ENCODE measurements around the gene INPP4B.

Gene INPP4B

DNA sequence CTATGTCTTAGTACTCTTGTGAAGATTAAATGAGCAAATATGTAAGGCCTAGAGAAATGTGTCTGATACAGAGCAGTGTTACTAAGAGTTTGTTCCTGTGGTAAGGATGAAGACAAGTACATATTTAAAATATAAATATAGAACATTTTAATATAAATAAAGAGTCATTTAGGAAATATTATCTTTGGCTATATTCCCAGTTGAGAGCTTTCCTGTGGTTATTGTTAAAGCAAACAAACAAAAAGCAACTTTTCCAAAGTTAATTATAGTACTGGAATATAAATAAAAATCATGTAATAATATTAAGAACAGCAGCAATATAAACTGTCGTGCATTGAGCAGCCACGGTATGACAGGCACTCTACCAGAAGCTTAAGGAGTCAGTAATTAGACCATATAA is 472.5 kb downstream of the INPP4B start:
- no peak for DNase-seq (ENCODE audit: low read depth)

DNA sequence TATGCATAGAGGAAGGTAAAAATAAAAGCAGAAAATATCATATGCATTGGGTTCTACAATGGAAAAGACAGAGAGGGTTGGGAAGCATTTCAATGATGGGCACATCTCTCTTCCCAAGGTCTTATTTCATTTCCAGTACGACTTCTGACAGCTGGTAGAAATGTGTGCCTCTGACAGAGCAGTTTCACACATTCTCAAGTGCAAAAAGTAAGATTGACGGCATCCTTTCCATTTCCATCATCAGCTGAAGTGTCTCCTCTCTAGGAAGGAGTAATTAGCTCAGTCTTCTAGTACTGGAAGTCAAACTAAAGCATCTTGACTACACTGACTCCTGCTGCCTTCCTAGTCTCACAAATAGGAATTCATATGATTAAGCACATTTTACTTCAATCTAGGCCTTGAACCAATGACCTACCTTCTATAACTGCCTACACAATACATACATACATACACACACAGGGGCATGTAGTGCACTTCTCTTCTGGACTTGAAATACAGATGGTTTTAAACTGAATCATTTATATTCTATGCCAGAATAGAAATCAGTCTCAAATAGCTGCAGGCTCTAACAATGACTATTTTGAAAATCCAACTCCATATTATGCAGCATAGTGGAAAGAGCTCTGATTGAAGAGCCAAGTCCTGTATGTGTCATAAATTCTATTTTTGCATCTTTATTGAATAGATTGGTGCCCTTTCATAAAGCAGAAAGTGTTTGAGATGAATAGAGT is 473.4 kb downstream of the INPP4B start:
- no peak for DNase-seq (ENCODE audit: low read depth)

DNA sequence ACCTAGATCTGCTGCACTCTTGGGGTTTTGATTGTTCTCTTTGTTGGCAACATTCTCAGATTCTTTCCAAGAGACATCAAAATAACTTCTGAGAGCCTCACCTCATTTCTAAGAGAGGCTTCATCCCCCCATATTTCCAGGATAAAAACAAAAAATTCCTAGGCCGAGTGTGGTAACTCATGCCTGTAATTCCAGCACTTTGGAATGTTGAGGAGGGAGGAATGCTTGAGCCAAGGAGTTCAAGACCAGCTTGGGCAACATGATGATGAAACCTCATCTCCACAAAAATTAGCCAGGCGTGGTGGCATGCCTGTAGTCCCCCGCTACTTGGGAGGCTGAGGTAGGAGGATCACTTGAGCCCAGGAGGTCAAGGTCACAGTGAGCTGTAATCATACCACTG is 477.0 kb downstream of the INPP4B start:
- no peak for DNase-seq (ENCODE audit: low read depth)

DNA sequence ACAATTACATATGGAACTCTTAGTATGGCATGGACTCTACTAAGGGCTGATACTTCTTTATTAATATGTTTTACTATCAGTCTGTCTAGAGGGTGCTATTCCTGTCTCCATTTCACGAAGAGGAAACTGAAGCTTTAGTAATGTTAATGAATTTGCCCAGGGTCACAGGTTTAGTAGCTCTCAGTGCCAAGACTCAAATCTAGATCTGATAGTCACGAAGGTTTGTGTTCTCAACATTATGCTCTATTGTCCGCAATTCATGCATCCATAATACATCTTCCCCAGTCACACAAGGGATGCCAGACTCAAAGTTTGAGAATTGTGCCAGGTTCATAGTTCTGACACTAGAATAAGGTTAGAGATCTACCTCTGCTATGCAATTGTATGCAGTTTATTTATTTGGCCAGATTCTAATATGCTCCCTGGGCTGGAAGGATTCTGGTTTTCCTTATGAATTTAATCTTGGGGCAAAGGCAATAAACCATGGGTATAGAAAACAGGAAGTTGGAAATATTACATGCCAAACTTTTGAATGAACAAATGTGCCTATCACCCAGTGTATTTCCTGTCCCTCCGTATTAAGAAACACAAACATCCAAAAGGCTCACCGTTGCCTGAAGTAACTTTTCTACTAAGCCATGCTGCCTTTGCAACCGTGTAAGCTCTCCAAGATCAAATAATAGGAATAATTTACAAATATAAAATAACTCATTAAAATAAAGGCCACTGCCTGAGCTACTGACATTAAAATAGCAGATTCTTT is 478.5 kb downstream of the INPP4B start:
- no peak for DNase-seq (ENCODE audit: low read depth)

DNA sequence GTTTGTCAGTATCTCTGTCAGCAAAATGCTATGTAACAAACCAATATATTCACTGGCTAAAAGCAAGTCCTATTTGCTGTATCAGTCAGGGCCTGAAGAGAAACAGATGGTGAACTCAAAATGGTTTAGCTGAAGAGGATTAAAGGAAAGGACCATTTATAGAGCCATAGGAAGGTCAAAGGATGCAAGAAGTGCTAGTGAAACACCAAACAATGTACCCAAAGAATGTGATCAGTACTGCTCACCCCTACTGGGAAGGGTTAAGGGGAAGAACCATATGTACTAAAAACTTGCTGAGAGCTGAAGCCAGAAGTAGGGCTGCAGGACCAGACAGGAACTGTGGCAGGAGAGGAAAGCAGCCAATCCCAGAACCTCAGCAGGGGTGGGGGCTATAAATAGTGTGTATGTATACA is 479.3 kb downstream of the INPP4B start:
- no peak for DNase-seq (ENCODE audit: low read depth)

GRCh38 chr4:142365391-142365790 is 480.7 kb downstream of the INPP4B start:
- DNase-seq (ENCODE audit: low read depth): no peak

DNA sequence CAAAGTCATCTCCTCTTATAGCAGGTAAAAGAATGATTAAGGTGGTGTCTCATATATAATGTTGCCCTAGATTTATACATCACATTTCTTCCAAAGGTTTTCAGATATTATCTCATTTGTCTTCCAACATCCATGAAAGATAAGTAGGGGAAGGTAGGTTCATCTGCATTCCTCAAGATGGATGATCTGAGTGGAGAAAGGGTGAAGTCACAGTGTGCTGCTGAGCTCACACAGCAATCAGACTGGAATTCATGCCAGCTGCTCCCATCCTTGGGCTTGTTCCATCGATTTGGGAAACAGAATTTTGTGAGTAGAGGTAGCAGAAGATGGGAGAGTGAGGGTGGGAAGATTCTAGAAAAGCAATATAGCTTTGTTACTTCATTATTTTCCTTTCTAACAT is 482.4 kb downstream of the INPP4B start:
- no peak for DNase-seq (ENCODE audit: low read depth)

DNA sequence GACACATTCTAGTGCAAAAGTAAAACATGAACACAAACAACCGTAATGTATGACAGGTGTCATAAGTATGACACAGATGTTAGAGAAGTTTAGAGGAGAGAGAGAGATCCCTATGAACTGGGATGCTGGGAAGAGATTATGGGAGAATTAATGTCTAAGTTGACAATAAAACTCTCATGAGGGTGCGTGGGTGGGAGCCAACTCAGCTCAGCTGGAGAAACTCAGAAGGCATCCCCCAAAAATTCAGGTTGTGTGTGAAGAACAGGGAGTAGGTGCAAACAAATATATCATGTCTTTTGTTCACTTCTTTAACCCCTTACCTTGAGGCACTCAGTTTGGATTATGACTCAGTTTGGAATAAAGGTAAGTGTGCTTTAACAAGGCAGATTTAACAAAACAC is 484.1 kb downstream of the INPP4B start:
- no peak for DNase-seq (ENCODE audit: low read depth)

- DNase-seq (ENCODE audit: low read depth): no peak
Observed at GRCh38 chr4:142360657-142361056, 485.4 kb downstream of the INPP4B start.

DNA sequence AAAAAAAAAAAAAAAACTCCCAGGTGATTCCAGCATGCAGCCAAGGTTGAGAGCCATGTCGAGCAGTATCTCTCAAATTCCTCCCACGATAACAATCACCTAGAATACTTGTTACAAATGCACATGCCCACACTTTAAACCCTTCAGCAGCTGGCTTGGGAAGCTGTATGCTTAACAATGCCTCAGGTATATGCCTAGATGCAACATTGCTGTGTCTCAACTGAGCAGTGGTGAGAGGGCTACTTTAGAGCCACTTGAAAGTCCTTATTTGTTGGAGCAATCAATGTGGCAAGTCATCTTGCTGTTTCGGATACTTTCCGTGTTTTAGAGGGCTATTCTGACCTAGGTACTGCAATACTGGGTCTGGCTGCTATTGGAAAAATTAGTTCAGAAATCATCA is 487.4 kb downstream of the INPP4B start:
- no peak for DNase-seq (ENCODE audit: low read depth)

DNA sequence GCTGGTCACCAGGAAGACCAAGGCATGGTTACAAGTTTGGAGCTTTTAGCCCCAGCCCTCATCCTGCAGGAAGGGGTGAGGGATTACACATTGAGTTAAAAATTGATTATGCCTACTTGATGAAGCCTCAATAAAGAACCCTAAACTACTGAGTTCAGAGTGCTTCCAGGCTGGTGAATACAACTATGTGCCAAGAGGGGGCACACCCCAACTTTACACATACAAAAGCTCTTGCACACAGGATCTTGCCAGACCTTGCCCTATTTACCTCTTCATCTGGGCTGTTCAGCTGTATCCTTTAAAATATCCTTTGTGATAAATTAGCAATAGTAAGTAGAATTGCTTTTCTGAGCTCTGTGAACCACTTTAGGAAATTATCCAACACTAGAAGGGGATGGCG is 489.3 kb downstream of the INPP4B start:
- no peak for DNase-seq (ENCODE audit: low read depth)

GRCh38 chr4:142356118-142356759 is 489.9 kb downstream of the INPP4B start:
- no peak for DNase-seq (ENCODE audit: low read depth)

DNA sequence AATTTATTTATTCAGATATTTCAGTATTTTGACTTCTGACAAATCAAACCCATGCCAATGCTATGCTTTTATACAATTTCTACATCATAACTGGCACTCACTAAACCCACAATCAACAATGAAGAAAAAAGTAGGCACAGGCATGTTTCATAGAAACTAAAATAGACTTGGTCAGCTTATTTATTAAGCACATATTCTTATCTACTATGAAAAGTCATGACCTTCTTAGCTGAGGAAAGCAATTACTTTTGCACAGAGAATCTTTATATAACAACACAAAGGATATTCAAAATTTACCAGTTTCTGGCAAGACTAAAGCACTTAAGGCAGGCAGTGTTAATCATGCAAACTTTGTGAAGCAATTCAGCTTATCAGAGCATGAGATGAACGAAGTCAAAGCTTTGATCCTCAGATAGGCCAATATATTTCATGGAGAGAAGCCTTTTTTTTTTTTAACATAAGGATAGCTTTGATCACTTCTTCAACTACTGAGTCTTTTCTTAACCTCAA is 490.6 kb downstream of the INPP4B start:
- no peak for DNase-seq (ENCODE audit: low read depth)

GRCh38 chr4:142354794-142355420 is 491.2 kb downstream of the INPP4B start:
- DNase-seq (ENCODE audit: low read depth): no peak

DNA sequence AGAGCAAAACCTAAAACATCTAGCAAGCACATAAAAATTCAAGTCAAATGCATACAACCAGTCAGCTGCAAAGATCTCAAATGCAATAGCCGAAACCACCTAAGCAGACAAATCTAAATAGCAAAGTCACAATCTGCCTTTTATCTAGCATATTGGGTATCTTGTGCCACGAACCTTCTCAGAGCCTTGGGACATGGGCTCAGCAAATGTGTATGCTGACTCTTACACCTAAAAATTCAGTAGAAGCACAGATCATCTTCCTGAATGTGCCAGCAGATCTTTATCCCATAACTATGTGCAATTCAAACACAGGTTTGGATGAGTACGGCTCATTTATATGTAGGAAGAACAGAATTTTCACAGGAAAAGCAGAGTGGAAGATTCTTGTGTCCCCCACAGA is 492.1 kb downstream of the INPP4B start:
- no peak for DNase-seq (ENCODE audit: low read depth)

- no peak for DNase-seq (ENCODE audit: low read depth)
Observed at GRCh38 chr4:142353149-142353738, 492.9 kb downstream of the INPP4B start.

DNA sequence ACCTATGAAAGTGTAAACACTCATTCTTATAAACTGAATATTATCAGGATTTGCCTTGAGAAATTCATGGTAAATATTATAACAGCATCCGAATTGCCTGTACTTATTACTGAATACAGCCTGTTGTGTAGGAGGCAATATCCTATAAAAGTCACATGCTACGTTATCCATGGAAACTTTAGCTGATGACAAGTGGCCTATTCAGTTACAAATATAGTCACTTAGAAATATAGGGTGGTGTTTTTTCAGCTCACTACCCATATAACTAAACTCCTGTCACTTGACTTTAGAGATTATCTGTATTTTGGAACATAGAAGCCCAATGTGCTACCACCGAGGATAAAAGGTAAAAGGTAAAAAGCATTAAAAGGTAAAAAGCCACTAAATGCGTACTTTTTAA is 493.4 kb downstream of the INPP4B start:
- DNase-seq (ENCODE audit: low read depth): no peak

DNA sequence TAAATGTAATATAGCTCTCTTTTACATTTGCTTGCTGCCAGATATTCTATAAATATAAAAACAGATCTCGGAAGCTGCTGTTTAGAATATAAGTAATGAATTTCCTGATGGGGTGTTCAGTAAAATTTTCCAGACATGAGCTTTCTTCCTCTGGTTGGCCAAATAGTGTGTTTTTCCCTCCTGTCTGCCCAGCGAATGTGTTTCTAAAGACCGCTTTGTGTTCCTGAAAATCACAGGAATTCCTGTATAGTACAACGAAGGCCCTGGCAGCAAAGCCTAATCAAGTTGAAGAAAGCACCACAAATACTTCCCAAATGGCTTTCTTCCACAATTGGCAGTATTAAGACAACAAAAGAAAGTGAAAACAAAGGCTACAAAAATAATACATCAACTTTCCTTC is 494.1 kb downstream of the INPP4B start:
- no peak for DNase-seq (ENCODE audit: low read depth)

DNA sequence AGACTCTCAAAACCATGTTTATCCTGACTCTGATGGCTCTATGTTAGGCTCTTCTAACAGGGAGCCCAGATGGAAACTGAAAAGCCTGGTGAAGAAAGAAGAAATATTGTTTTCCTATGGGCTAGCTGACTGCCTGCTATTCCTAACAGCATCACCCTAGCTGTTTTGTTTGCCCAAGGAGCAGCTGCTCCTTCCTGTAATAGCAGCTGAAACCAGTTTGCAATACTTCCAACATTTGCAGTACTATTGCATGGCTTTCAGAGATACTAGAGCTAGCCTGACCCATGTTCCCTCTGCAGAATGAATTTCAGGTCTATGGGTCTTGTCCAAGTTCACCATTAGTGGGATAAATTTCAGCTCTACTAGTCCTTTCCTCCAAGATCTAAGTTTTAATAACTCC is 495.2 kb downstream of the INPP4B start:
- no peak for DNase-seq (ENCODE audit: low read depth)

- no peak for DNase-seq (ENCODE audit: low read depth)
Observed at GRCh38 chr4:142348613-142349021, 497.5 kb downstream of the INPP4B start.

DNA sequence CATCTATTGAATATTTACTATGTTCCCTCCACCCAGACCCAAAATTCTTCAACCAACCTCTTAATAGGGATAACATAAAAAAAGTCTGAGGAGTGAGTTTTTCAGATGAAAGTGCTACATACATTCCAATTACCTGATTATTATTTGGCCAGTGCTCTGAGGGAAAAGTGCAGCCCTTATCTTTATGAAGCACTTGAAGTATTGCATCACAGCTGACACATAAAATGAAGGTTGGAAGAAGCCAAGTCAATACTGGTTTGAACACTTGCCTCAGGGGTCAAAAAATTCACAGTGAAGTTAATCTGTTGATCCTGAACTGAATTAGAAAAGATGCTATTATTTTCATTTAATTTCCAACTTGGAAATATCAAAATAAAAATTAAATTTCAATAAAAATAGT is 498.9 kb downstream of the INPP4B start:
- no peak for DNase-seq (ENCODE audit: low read depth)

DNA sequence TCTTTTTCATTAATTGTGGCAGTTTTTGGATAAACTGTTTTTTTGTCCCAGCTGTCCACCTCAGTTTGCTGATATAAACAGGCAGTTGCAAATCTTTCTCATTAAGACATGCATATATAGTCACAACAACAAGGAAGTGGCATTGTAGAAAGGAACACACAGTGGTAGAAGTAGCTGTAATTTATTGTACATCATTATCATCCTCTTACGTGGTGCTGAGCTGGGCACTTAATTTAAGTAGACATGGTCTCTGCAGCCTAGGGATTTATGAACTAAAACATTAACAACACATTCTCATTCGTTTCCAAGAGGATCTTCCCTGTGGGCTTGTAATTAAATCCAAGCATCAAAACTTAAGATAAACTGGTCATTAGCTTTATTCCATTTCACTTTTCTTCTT is 500.2 kb downstream of the INPP4B start:
- no peak for DNase-seq (ENCODE audit: low read depth)
